ENCODE results near the gene IL17RD. TPM values are rescaled to one million over a fixed set of nuclear protein-coding genes. Genes with fewer than 3 reads are reported as not detected.
A peak's percentile ranks its signal among the peaks of the same experiment; 100 is the strongest.

IL17RD gene
- total and polyA plus RNA-seq, 2 donors from 2014 or later, result 4.4 to 18.9 TPM

DNA sequence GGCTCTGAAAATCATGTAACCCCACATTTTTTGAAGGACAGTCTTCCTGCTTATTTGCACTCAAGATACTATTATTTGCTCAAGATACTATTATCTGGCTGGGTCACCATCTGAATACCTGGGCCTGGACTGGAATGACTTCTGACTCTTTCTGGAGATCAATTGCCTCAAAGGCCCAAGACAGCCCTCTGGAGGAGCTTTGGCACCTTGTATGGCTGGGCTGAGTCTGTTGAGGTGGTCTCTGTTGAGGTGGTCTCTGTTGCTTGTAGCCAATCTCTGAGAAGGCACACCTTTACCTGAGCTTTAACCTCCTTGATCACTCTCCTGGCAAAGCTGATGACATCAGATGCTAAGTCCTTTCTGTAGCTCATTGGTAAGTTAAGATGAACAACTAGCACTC lies 71.7 kb downstream of the IL17RD start:
- FAIRE-seq (no peak), DNase-seq (no peak)
- TF ChIP-seq CTCF (IDR thresholded peaks at IDR 0.05; ENCODE audit: borderline replicate concordance, extremely low read depth, insufficient read depth), result no peak
- intact Hi-C loops (cut with DNase I), result loop anchor here (10.0 kb wide), 1 partner anchor 131 kb away; the partner anchor contains the start of gene APPL1
- H3K9me3 ChIP-seq (ENCODE audit: control insufficient read depth in 2 of 3, insufficient read depth in 1 of 3, low read length in 3 of 3), result no peaks in the 10 kb centered on the region
- no peak overlapping the region for H3K27ac ChIP-seq (ENCODE audit: low read depth in 2 of 2, low read length in 2 of 2)
- peaks cover 0 to 3% (median 0%) of the 10 kb centered on the region in 3 donors for H3K4me1 ChIP-seq (ENCODE audit: control insufficient read depth in 2 of 3, insufficient read depth in 2 of 3, low read depth in 1 of 3, low read length in 3 of 3)
- H3K36me3 ChIP-seq (ENCODE audit: control insufficient read depth in 2 of 3, insufficient read depth in 3 of 3, low read length in 3 of 3), result peaks cover 2 to 8% (median 5%) of the 10 kb centered on the region in 3 donors
- H3K27me3 ChIP-seq (ENCODE audit: control insufficient read depth, insufficient read depth, low read length), result no peaks in the 10 kb centered on the region
- H3K9ac ChIP-seq (ENCODE audit: low read length in 3 of 3), result no peak overlapping the region
- H3K4me3 ChIP-seq (ENCODE audit: low read length in 3 of 3), result no peak overlapping the region

DNA sequence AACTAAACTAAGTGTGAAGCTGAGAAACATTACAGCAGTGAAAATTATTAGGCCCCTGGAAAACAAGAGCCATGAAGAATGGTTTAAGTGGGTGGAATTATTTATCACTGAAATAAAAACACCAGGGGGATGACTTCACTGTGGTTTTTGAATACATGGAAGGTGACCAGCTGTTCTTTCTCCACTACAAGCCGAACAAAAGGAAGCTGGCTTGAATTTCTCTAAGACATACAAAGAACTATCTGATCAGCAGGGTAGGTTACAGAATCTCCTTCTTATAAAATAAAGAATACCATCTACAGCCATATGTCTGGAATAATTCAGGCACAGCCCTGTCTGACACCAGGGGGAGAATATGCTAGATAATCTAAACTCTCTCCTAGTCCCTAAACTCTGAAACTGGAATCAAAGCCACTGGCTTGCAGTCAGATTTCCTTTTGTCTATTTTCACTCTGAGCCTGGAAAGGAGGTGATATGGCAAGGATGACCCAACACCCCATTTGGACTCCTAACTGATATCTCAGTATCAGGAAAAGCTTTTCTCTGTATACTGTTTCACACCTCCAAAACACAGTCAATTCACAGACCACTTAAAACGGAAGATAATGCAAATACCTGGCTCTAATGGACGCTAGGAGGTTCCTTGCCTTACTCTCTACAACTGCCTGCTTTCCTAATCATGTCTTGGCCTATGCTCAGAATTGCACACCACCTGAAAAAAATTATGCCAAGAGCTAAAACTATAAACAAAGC lies 73.5 kb downstream of the IL17RD start:
- H3K27ac ChIP-seq (ENCODE audit: low read depth in 2 of 2, low read length in 2 of 2), result no peak overlapping the region
- intact Hi-C loops (cut with DNase I), result loop anchor here (10.0 kb wide), 1 partner anchor 133 kb away; the partner anchor contains the start of gene APPL1
- peak in 1 of 5 donors; percentile 65 for DNase-seq

GRCh38 chr3:57089043-57089442 lies 76.1 kb downstream of the IL17RD start:
- intact Hi-C loops (cut with DNase I), result no loop called here
- H3K27ac ChIP-seq (ENCODE audit: low read depth in 2 of 2, low read length in 2 of 2), result no peak overlapping the region
- TF ChIP-seq CTCF (IDR thresholded peaks at IDR 0.05; ENCODE audit: borderline replicate concordance, extremely low read depth, insufficient read depth), result no peak
- H3K9ac ChIP-seq (ENCODE audit: low read length in 3 of 3), result no peak overlapping the region
- H3K4me3 ChIP-seq (ENCODE audit: low read length in 3 of 3), result no peak overlapping the region
- no peak for FAIRE-seq
- peaks cover 0 to 3% (median 0%) of the 10 kb centered on the region in 3 donors for H3K4me1 ChIP-seq (ENCODE audit: control insufficient read depth in 2 of 3, insufficient read depth in 2 of 3, low read depth in 1 of 3, low read length in 3 of 3)
- H3K9me3 ChIP-seq (ENCODE audit: control insufficient read depth in 2 of 3, insufficient read depth in 1 of 3, low read length in 3 of 3), result no peaks in the 10 kb centered on the region
- DNase-seq, result peak in 2 of 5 donors; percentile 18 to 40
- H3K27me3 ChIP-seq (ENCODE audit: control insufficient read depth, insufficient read depth, low read length), result no peaks in the 10 kb centered on the region
- no peaks in the 10 kb centered on the region for H3K36me3 ChIP-seq (ENCODE audit: control insufficient read depth in 2 of 3, insufficient read depth in 3 of 3, low read length in 3 of 3)

More for the DNA sequence above, 73.5 kb downstream of the IL17RD start:
- Histone ChIP-seq H3K4me1 (ENCODE audit: control insufficient read depth in 2 of 3, insufficient read depth in 2 of 3, low read depth in 1 of 3, low read length in 3 of 3) (peaks cover 0 to 3% (median 0%) of the 10 kb centered on the region in 3 donors), H3K27me3 (ENCODE audit: control insufficient read depth, insufficient read depth, low read length) (no peaks in the 10 kb centered on the region), H3K9ac (ENCODE audit: low read length in 3 of 3) (no peak overlapping the region), H3K4me3 (ENCODE audit: low read length in 3 of 3) (no peak overlapping the region), H3K36me3 (ENCODE audit: control insufficient read depth in 2 of 3, insufficient read depth in 3 of 3, low read length in 3 of 3) (peaks cover 0 to 6% (median 5%) of the 10 kb centered on the region in 3 donors), H3K9me3 (ENCODE audit: control insufficient read depth in 2 of 3, insufficient read depth in 1 of 3, low read length in 3 of 3) (no peaks in the 10 kb centered on the region)
- FAIRE-seq, result no peak
- no peak for TF ChIP-seq CTCF (IDR thresholded peaks at IDR 0.05; ENCODE audit: borderline replicate concordance, extremely low read depth, insufficient read depth)

Measured in kidney (tissue), 14 donors.